CD4-positive, alpha-beta memory T cell (primary cell): ENCODE results near the gene OGFR. TPM values are rescaled to one million over a fixed set of nuclear protein-coding genes. Genes with fewer than 3 reads are reported as not detected.
A peak's percentile ranks its signal among the peaks of the same experiment; 100 is the strongest.

Source experiments
- CTCF ChIA-PET: fragments of 350-600 bp; sonication (Branson Sonifier 250); formaldehyde crosslinking; loops from one replicate; lab custom pipeline; 2021; ENCODE audit warnings: inconsistent platforms; ENCODE audit not compliant: partially characterized antibody; lab: Charles Lee
- POLR2A ChIA-PET: fragments of 350-600 bp; sonication (Branson Sonifier 250); formaldehyde crosslinking; loops from one replicate; lab custom pipeline; 2021; ENCODE audit not compliant: partially characterized antibody; lab: Charles Lee
- DNase-seq, 5 donors: peaks; one replicate each; pipeline versions ENCODE4 v3.0.0 to v3.0.0-alpha.2; 2020 to 2022; ENCODE audit warnings: mixed read lengths in 1 of 5
- H3K27ac ChIP-seq: one replicate; pipeline ENCODE4 v1.7.0; 2013; ENCODE audit warnings: low read depth, low read length
- H3K27me3 ChIP-seq: 2 replicates; pipeline ENCODE4 v1.7.0; 2013; ENCODE audit warnings: mild to moderate bottlenecking, low read length, moderate library complexity; ENCODE audit not compliant: insufficient read depth
- H3K36me3 ChIP-seq: 2 replicates; pipeline ENCODE4 v1.7.0; 2013; ENCODE audit warnings: mild to moderate bottlenecking, low read length, moderate library complexity; ENCODE audit not compliant: insufficient read depth
- H3K4me1 ChIP-seq: 2 replicates; pipeline ENCODE4 v1.7.0; 2013; ENCODE audit warnings: mild to moderate bottlenecking, low read length, moderate library complexity; ENCODE audit not compliant: insufficient read depth
- H3K4me3 ChIP-seq, 2 donors: one replicate each; pipeline ENCODE4 v1.7.0; 2013; ENCODE audit warnings: low read length in 2 of 2, mild to moderate bottlenecking in 1 of 2
- H3K9me3 ChIP-seq, 2 donors: one replicate each; pipeline ENCODE4 v1.7.0; 2013; ENCODE audit warnings: low read length in 2 of 2, control low read depth in 1 of 2; ENCODE audit not compliant: control insufficient read depth in 1 of 2
- H3K27ac Mint-ChIP-seq, 7 donors: one replicate each; pipeline ENCODE4 v1.8.0; 2020 to 2021; ENCODE audit warnings: mixed read lengths in 7 of 7, mild to moderate bottlenecking in 6 of 7, inconsistent platforms in 3 of 7, moderate library complexity in 3 of 7
- H3K27me3 Mint-ChIP-seq, 2 donors: one replicate each; pipeline ENCODE4 v1.8.0; 2020 to 2021; ENCODE audit warnings: mixed read lengths in 2 of 2
- H3K36me3 Mint-ChIP-seq, 2 donors: one replicate each; pipeline ENCODE4 v1.8.0; 2020 to 2021; ENCODE audit warnings: mixed read lengths in 2 of 2, inconsistent platforms in 1 of 2, mild to moderate bottlenecking in 1 of 2
- H3K4me1 Mint-ChIP-seq, 4 donors: one replicate each; pipeline ENCODE4 v1.8.0; 2020 to 2021; ENCODE audit warnings: mixed read lengths in 4 of 4, mild to moderate bottlenecking in 1 of 4
- H3K4me3 Mint-ChIP-seq, 8 donors: one replicate each; pipeline ENCODE4 v1.8.0; 2020 to 2021; ENCODE audit warnings: mixed read lengths in 8 of 8, mild to moderate bottlenecking in 7 of 8, moderate library complexity in 6 of 8, inconsistent platforms in 3 of 8
- H3K9me3 Mint-ChIP-seq, 8 donors: one replicate each; pipeline ENCODE4 v1.8.0; 2020 to 2021; ENCODE audit warnings: mixed read lengths in 8 of 8, mild to moderate bottlenecking in 5 of 8, inconsistent platforms in 3 of 8, moderate library complexity in 1 of 8
- intact Hi-C: fragments of 100-400 bp; cut with micrococcal nuclease; formaldehyde crosslinking; loops from one replicate; pipeline ENCODE4 v1.15.1; 2023
- polyA plus RNA-seq, 2 donors: library from polyadenylated mRNA; unstranded; fragments of 300-500 nt; fragmentation: Illumina TruSeq; gene quantifications; one replicate each; pipeline ENCODE4 v1.2.3, GENCODE V29; 2021
- total RNA-seq, 2 experiments: library from RNA; stranded (reverse); gene quantifications; one replicate each; pipeline ENCODE4 v1.2.3, GENCODE V29; 2021

The OGFR gene
- total and polyA plus RNA-seq, 4 experiments from 2014 or later = 13.8 to 75.9 (median 69.4) TPM

DNA sequence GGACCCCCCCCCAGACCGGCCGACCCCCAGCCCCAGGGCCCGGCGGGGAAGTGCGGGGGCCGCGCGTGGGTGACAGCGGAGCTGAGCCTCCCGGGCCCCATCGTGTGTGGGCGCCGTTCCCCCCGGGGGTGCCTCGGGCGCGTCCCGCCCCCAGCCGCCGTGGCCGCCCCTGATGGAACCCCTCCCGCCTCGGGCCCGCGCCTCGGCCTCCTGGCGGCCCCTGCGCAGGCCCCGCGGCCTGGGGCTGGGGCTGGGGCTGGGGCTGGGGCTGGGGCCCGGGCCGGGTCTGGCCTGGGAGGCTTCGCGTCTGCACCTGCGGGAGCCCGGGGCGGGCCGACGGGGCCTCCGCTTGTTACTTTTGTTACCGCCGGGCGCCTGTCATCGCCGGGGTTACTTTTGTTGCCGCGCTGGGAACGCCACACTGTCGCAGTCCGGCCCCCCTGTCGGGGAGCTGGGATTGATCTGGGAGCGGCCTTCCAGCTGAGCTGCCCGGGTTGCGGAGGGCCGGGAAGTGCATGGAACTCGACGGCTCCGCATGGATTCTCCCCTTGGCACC is 598 bp downstream of the OGFR start:
- CTCF ChIA-PET = interaction anchor here (2.3 to 3.5 kb wide), 2 partner anchors 11 to 13 kb away, joined by 5 to 13 read pairs; no protein-coding TSS in a partner anchor
- POLR2A ChIA-PET = interaction anchor here (1.0 to 4.0 kb wide), 7 partner anchors 10 to 162 kb away, joined by 4 to 75 read pairs (median 8); partner anchors contain the start of genes MRGBP and SLCO4A1
- peak overlapping the region; percentile 72 for H3K27ac ChIP-seq
- peaks cover 7 to 47% (median 22%) of the 10 kb centered on the region in 4 donors for H3K4me1 Mint-ChIP-seq
- peaks cover 0 to 1% of the 10 kb centered on the region in 2 donors for H3K27me3 Mint-ChIP-seq
- peaks cover 38% of the 10 kb centered on the region for H3K4me1 ChIP-seq
- H3K36me3 Mint-ChIP-seq = peaks cover 7 to 33% of the 10 kb centered on the region in 2 donors
- H3K9me3 ChIP-seq = no peaks in the 10 kb centered on the region
- intact Hi-C loops = no loop called here
- H3K9me3 Mint-ChIP-seq = no peaks in the 10 kb centered on the region
- peak overlapping the region; percentile 11 to 69 for H3K4me3 ChIP-seq
- H3K36me3 ChIP-seq = peaks cover 25% of the 10 kb centered on the region
- H3K4me3 Mint-ChIP-seq = peak overlapping the region; percentile 64 to 87 (median 79)
- DNase-seq = peak in 2 of 5 donors; percentile 22 to 26
- peak overlapping the region in 6 of 7 donors; percentile 22 to 84 (median 58) for H3K27ac Mint-ChIP-seq
- no peaks in the 10 kb centered on the region for H3K27me3 ChIP-seq

GRCh38 chr20:62805711-62806382 is 1.2 kb downstream of the OGFR start:
- DNase-seq = no peak
- Histone ChIP-seq H3K36me3 (peaks cover 26% of the 10 kb centered on the region), H3K9me3 (no peaks in the 10 kb centered on the region), H3K27ac (peak overlapping the region; percentile 72), H3K4me1 (peaks cover 38% of the 10 kb centered on the region), H3K27me3 (no peaks in the 10 kb centered on the region), H3K4me3 (peak overlapping the region; percentile 11 to 61)
- Mint-ChIP-seq H3K4me3 (peak overlapping the region; percentile 66 to 87 (median 80)), H3K27ac (peak overlapping the region; percentile 15 to 91 (median 75)), H3K36me3 (peaks cover 5 to 32% of the 10 kb centered on the region in 2 donors), H3K4me1 (peaks cover 7 to 47% (median 22%) of the 10 kb centered on the region in 4 donors), H3K9me3 (no peaks in the 10 kb centered on the region), H3K27me3 (peaks cover 0 to 1% of the 10 kb centered on the region in 2 donors)
- intact Hi-C loops = no loop called here
- POLR2A ChIA-PET = interaction anchor here (1.2 to 4.0 kb wide), 6 partner anchors 9 to 163 kb away, joined by 4 to 75 read pairs (median 10); partner anchors contain the start of genes MRGBP and SLCO4A1
- CTCF ChIA-PET = interaction anchor here (2.3 to 3.5 kb wide), 2 partner anchors 12 to 14 kb away, joined by 5 to 13 read pairs; no protein-coding TSS in a partner anchor

DNA sequence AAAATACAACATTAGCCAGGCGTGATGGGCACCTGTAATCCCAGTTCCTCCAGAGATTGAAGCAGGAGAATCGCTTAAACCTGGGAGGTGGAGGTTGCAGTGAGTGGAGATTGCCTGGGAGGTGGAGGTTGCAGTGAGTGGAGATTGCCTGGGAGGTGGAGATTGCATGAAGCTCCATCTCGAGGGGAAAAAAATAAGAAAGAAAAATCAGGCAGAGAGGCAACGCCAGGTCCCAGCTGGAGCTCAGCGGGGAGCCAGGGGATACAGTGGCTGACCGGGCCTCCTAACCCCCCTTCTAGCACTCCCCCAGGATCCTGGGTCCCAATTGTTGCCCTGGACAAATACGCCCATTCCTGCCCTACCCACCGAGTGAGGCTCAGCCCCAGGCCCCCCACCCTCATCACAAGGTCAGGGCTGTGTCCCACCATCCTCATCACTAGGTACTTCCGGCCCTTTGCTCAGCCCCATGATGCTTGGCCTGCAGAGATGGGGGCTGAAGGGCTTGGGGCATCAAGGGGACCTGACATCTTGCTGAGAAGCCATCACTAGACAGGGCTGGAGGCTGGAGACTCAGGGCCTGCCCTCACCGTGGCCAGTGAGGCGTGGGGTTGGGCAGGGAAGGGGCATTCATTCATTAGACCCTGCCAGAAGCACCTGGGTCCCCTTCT is 1.9 kb downstream of the OGFR start:
- peak overlapping the region in 6 of 7 donors; percentile 64 to 91 (median 84) for H3K27ac Mint-ChIP-seq
- H3K36me3 Mint-ChIP-seq = peaks cover 5 to 31% of the 10 kb centered on the region in 2 donors
- intact Hi-C loops = no loop called here
- peaks cover 0 to 1% of the 10 kb centered on the region in 2 donors for H3K27me3 Mint-ChIP-seq
- ChIA-PET POLR2A (interaction anchor here (2.1 to 4.0 kb wide), 3 partner anchors 9 to 66 kb away, joined by 11 to 75 read pairs (median 16); partner anchors contain the start of gene MRGBP), CTCF (interaction anchor here (1.0 to 3.5 kb wide), 3 partner anchors 15 to 17 kb away, joined by 3 to 20 read pairs (median 13); no protein-coding TSS in a partner anchor)
- Histone ChIP-seq H3K36me3 (peaks cover 31% of the 10 kb centered on the region), H3K27ac (peak overlapping the region; percentile 72), H3K9me3 (no peaks in the 10 kb centered on the region), H3K27me3 (no peaks in the 10 kb centered on the region), H3K4me1 (peaks cover 38% of the 10 kb centered on the region), H3K4me3 (peak overlapping the region in 1 of 2 donors; percentile 61)
- H3K9me3 Mint-ChIP-seq = no peaks in the 10 kb centered on the region
- no peak for DNase-seq
- peaks cover 7 to 47% (median 22%) of the 10 kb centered on the region in 4 donors for H3K4me1 Mint-ChIP-seq
- peak overlapping the region; percentile 66 to 87 (median 78) for H3K4me3 Mint-ChIP-seq

GRCh38 chr20:62807444-62808210 is 3.0 kb downstream of the OGFR start:
- no peak overlapping the region for H3K27ac ChIP-seq
- intact Hi-C loops = loop anchor here (1.0 kb wide), 2 partner anchors 13 to 307 kb away; no protein-coding TSS in a partner anchor
- H3K36me3 ChIP-seq = peaks cover 35% of the 10 kb centered on the region
- peaks cover 5 to 38% of the 10 kb centered on the region in 2 donors for H3K36me3 Mint-ChIP-seq
- no peaks in the 10 kb centered on the region for H3K9me3 Mint-ChIP-seq
- H3K27ac Mint-ChIP-seq = peak overlapping the region in 2 of 7 donors; percentile 23 to 84
- ChIA-PET CTCF (interaction anchor here (0.8 to 3.0 kb wide), 20 partner anchors 12 to 315 kb away, joined by 3 to 23 read pairs (median 4); partner anchors contain the start of genes MRGBP and SLCO4A1), POLR2A (interaction anchor here (0.8 to 3.0 kb wide), 4 partner anchors 12 to 138 kb away, joined by 3 to 31 read pairs (median 8); partner anchors contain the start of gene MRGBP)
- H3K4me3 ChIP-seq = no peak overlapping the region
- no peaks in the 10 kb centered on the region for H3K27me3 ChIP-seq
- DNase-seq = no peak
- H3K4me1 ChIP-seq = peaks cover 38% of the 10 kb centered on the region
- peak overlapping the region in 4 of 8 donors; percentile 9 to 67 (median 50) for H3K4me3 Mint-ChIP-seq
- H3K9me3 ChIP-seq = no peaks in the 10 kb centered on the region
- H3K4me1 Mint-ChIP-seq = peaks cover 8 to 47% (median 22%) of the 10 kb centered on the region in 4 donors
- peaks cover 0 to 1% of the 10 kb centered on the region in 2 donors for H3K27me3 Mint-ChIP-seq

GRCh38 chr20:62808211-62808865 is 3.7 kb downstream of the OGFR start:
- Histone ChIP-seq H3K27ac (no peak overlapping the region), H3K9me3 (no peaks in the 10 kb centered on the region), H3K27me3 (no peaks in the 10 kb centered on the region), H3K4me3 (no peak overlapping the region), H3K36me3 (peaks cover 37% of the 10 kb centered on the region), H3K4me1 (peaks cover 38% of the 10 kb centered on the region)
- H3K9me3 Mint-ChIP-seq = no peaks in the 10 kb centered on the region
- peaks cover 5 to 38% of the 10 kb centered on the region in 2 donors for H3K36me3 Mint-ChIP-seq
- DNase-seq = peak; percentile 67 to 77 (median 68)
- peaks cover 0 to 1% of the 10 kb centered on the region in 2 donors for H3K27me3 Mint-ChIP-seq
- peak overlapping the region in 6 of 7 donors; percentile 41 to 84 (median 78) for H3K27ac Mint-ChIP-seq
- ChIA-PET CTCF (interaction anchor here (0.6 to 3.0 kb wide), 24 partner anchors 13 to 316 kb away, joined by 3 to 23 read pairs (median 4); partner anchors contain the start of gene MRGBP), POLR2A (interaction anchor here (0.7 to 3.0 kb wide), 5 partner anchors 13 to 309 kb away, joined by 3 to 31 read pairs (median 7); partner anchors contain the start of gene MRGBP)
- H3K4me3 Mint-ChIP-seq = peak overlapping the region in 6 of 8 donors; percentile 36 to 86 (median 56)
- intact Hi-C loops = loop anchor here (1.0 kb wide), 2 partner anchors 14 to 308 kb away; no protein-coding TSS in a partner anchor
- H3K4me1 Mint-ChIP-seq = peaks cover 8 to 41% (median 22%) of the 10 kb centered on the region in 4 donors
